Activated T-helper 1 cell treated with Interleukin-2 at 50 U/mL for 16 hours (primary cell): ENCODE data around the gene SPOP.
"Not testable (repeated sequence)": the region's sequence is repeated elsewhere in the genome, so short reads cannot be mapped to it uniquely, and the experiment has no call there.

ENCODE experiments used
- DNase-seq: peaks from one replicate; pipeline ENCODE4 v3.0.0-alpha.2; 2020; ENCODE audit warnings: low read depth

The SPOP gene

DNA sequence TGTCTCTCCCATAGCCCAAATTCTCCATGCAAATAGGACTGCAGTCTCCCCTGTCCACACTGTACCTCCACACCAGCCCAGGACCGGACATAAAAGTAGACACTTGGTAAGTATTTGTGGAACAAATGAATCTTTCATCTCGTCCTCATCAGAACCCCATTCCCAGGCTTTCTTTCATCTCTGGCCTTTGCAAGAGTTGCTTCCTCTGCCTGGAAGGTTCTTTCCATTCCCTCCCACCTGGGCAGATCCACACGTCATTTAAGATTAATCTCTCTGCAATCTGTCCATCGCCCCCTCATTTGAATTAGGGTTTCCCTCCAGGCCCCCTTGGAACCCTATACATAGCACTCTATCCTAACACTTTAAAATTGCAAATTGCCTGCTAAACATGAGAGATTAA, 106.1 kb downstream of the SPOP start:
- no peak for DNase-seq

DNA sequence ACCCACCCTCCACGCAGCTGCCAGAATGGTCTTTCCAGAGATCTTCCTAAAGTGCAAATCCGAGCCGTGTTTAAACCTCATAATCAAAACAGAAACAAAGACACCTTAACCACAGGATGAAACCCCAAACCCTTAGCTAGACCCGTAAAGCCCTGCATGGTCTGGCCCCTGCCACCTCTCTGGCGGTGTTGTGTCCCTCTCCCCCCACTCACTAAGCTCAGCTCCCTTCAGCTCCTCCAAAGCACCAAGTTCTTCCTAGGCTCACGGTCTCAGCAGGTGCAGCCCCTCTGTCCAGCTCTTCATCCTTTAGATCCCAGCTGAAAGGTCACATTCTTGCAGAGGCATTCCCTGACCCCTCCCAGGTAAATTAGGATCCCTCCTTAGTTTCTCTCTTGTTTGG, 106.6 kb downstream of the SPOP start:
- DNase-seq: no peak

DNA sequence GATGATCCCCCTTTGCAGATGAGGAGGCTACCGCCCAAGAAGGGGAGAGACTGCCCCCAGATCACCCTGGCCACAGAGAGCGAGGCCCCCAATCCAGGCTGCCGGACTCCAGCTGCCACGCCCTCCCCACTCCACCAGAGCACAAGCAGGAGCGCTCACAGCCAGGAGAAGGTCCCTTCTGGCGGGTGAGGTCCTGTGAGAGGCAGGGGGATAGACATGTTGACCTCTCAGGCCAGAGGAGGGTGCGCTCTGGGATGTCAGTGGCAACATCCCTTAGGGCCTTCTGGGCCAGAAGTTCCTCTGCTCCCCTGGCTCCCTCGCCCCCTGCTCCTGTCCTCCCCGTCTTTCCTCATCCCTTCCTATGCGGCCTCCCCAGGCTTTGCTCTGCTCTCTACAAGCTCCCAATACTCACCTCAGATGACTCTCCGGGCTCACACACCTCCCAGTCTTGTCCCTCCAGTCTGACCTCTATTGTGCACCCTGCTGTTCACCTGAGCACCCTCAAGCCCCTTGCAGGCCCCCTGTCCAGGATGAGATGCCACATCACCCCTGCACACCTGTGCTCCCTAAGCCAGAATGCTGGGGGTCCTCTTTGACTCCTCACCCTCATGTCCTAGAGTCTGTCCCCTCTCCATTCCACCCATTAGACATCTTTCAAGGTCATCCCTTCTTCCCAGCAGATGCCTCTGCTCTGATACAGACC, 107.2 kb downstream of the SPOP start:
- no peak for DNase-seq

DNA sequence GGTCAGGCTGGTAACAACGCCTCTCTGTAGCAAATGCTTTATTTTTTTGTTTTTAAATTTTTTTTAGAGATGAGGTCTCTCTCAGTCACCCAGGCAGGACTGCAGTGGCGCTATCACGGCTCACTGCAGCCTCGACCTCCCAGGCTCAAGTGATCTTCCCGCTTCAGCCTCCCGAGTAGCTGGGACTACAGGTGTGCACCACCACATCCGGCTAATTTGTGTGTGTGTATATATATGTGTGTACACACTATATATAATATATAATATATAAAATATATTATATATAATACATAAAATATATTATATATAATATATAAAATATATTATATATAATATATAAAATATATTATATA, 109.2 kb downstream of the SPOP start:
- not testable (repeated sequence) for DNase-seq

DNA sequence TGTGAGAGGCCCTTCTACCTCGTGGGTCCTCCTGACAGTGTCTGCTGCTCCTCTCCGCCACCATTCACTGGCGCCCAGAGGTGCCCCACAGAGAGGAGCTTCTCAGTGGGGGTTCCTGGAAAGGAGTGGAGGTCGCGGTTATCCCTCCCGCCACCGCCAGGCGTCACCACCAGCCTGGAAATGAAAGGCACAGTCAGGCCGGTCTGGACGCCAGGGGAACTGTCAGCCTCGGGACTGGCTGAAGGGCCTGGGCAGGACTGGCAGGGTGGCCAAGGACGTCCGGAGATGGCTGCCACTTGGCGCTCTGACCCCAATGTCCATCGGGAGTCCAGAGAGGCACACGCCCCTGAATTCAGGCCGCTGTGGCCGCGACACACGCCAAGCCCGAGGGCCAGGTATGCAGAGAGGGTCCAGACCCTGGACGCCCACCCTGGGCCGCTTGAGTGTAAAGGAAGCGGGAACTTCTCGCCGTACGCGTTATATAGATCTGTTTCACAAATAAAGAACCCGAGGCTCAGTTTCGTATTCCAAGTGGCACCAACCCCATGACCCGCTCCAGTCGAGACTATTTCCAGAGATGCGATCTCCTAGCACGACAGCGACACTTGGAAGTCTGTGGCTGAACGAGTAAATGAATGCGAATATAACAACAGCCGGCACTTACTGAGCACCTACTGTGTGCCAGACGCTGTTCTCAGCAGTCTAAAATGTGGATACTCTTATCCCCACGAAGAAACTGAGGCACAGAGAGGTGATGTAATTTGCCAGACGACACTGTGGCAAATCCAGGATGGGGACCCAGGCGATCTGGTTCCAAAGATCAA, 109.8 kb downstream of the SPOP start:
- peak; percentile 68 for DNase-seq

DNA sequence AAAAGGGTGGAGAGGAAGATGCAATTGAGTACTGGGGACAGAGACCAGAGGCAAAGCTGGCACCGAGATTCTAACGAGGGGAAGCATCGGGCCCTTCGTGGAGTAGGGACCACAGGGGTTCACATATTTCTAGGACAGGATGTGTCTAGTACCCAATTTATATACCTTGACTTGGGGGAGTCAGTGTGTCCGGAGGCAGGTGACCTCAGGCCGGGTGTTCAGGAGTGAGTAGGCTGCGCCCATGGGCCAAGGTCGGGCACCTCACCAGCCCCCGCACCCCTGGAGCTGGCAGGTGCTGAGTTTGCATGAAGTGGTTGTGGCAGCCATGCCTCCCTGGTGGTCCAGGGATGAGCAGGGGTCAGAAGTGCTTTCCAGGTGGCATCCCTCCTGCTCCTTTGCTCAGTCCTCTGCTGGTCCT, 110.8 kb downstream of the SPOP start:
- DNase-seq: no peak

DNA sequence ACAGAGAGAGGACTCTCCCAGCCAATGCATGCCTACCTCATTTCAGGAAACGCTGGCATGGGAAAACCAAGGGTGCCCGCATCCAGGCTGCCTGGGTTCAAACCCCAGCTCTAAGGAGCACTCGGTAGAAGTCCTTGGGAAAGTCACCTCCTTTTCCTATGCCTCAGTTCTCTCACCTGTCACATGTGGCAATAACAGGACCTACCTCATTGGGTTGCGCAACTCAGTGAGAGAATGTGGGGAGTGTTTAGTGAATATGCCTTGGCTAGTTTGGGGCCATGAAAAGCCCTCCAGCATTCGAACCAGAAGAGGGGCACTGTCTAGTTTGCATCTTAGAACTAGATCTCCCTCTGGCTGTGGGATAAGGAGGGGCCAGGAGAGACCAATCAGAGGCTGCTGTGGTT, 111.2 kb downstream of the SPOP start:
- no peak for DNase-seq

DNA sequence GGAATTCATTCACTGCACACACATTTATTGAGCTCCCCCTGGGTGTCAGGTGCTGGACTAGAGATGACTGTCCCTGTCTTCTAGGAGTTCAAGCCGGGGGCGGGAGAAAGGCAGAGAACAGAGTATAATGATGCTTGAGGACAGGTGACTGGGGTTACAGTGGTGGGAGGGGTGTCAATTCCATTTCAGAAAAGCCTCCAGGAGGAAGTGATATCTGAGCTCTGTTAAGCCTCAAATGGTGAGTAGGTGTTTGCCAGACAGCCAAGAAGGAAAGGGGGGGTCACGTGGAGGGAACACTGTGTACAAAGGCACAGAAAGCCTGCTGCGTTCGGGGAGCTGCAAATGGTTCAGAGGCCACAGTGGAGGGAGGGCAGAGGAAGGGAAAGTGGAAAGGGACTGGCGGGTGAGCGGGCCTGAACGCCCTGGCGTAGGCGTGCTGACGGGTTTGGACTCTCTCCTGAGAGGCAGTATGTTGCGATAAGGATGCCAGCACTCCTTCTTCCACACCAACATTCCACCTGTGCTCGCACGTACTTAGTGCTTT, 111.9 kb downstream of the SPOP start:
- DNase-seq: no peak

DNA sequence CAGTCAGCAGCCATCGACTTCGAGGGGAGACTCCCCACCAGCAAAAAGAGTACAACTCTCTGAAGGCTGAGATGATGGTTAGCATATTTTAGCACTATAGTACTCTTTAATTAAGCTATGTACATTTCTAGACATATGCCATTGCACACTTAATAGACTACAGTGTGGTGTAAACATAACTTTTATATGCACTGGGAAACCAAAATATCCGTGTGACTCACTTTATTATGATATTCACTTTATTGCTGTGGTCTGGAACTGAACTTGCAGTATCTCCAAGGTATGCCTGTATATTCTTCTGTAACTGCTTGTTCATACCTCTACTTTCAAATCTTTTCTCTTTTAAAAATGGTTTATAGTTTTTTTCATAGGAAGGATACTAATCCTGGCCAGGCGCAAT, 113.3 kb downstream of the SPOP start:
- DNase-seq: no peak

DNA sequence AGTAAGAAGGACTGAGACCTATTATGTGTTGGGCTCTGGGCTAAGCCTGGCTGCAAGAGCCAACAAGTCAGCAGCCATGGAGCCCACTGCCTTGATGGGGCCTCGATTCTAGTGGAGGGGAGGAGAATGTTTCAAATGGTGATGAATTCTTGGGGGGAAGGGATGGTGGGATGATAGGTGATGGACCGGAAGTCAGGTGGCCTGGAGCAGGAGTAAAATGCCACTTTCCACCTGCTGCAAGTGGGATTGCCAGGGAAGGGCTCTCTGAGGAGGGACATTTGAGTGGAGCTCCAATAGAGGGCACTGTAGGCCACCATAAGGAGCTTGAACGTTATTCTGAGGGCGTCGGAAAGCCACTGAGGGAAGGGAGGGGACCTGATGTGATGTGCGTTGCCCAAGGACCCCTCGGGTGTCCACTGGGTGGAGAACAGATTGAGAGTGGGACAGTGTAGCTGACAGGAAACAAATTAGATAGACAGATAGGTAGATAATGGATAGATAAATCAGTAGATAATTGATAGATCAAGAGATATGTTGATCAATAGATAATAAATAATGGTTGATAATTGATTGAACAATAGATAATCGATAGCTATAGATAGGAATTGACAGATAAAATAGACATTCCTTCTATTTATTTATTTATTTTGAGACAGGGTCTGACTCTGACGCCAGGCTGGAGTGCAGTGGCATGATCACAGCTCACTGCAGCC, 120.4 kb downstream of the SPOP start:
- DNase-seq: no peak

DNA sequence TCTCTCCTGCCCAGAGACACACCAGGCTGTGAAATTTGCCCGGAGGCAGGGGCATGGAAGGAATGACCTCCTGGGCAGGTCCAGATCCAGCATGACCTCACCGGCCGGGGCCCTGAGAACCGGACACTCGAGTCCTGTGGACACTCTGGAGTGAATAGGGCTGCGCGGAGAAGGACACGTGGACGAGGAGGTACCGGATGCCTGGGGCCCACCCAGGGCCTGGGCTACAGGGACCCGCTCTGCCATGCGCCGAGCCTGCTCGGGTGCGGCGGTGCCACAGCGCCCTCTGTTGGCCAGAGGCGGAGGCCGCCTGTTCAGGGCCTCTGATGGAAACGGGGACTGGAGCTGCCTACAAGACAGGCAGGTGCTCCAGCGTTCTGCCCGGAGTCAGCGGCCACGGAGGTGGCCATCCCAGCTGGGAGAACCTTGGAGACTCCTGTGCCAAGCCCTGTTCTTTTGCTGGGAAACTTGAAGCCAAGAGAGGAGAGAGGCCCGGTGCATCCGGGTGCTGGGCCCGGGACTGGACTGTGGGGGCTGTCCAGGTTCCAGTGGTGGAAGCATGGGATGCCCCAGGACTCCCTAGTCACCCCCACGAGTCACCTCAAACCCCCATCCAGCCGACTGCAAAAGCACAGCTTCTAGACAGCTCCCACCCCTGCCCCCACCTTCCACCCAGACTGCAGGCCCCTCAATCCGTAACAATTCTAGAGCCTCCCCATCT, 121.5 kb downstream of the SPOP start:
- DNase-seq: peak; percentile 70

DNA sequence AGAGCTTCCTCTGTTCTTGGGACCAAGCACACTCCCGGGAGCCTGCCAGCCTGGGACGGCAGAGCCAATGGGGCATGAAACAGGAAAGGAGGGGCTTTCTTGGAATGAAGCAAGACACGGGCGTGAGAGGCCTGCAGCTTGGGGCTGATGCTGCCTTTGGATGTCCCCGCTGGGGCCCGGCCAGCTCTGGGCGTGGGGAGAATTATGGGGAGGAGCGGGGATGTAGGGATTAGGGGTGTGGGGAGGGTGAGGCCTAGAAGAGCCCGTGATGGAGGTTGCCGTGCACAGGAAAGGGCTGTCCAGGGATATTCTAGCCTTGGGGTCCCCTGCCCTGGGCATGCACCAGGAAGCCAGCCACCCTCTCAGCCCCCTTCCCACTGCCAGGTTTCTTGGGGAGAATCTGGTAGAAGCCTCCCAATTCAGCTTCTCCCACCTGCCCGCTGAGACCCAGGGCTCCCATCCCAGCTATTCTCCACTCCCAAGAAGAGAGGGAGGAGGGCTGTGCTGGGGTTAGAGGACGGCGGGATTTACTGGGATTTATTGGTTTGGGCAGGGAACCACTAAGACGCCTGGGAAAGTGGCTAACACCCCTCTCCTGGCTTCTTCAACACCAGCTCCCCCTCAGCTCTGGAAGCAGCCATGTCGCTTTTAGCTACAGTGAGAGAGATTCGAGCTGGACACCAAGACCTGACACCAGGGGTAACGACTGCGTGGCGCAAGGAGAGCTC, 122.2 kb downstream of the SPOP start:
- DNase-seq: no peak

DNA sequence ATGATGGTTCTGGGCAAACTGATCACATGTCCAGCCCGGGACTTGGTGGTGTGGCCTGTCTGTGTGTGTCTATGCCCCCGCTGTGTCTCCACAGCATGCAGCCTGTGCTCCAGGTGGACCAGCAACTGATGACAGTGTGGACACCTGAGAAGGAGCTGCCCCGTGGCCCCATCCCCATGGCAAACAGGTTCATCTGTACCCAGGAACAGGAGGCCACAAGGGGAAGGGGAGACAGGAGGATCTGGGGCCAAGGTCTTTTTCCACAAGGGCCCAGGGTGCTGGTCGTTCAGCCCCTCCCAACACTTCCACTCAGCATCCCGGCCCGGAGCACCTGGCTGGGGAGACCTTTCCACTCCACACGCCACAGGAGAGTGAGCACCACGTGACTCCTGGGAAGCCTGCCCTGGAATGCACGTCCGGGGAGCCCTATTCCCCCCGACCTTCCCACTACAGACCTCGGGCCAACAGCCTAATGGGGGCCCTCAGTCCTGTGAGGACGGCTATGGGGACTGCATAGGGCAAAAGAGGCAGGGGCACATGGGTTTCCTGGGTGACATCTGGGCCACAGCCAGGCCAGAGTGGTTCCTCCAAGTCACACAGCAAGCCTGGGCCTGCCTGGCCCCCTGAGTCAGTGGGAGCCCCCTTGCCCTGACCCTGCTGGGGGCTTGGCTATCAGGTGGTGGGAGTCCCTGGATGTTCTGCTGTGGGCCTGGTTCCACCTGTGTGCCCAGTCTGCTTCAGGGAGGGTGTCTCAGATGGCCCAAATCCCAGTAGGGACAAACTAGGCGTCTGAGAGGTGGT, 123.0 kb downstream of the SPOP start:
- DNase-seq: no peak

DNA sequence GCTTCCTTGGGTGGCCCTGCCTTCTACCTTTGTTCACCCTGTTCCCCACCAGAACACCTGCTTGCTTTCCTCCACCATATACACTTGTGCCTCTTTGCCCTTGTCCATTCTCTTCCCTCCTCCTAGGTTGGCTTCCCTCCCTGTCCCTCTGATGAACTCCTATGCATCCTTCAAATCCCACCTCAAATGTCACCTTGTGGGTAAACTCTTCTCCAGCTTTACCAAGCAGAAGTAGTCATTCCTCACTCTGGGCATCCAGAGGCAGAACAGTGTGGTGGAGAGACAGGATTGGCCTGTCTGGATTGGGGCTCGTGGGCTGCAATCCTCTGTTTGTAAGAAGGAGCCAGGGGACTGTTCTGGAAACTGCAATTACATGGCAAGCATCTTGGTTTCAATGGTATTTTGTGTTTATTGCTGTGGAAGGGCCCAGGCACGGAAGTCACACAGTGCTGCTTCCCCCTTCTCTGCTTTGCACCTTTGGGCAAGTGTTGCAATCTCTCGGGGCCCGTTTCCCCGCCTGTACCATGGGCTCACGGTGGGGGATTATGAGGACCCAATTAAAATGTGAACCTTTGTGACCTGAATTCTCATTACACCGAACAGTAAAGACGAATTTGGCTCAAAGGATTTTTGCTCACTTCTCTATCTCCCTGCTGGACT, 124.1 kb downstream of the SPOP start:
- no peak for DNase-seq

DNA sequence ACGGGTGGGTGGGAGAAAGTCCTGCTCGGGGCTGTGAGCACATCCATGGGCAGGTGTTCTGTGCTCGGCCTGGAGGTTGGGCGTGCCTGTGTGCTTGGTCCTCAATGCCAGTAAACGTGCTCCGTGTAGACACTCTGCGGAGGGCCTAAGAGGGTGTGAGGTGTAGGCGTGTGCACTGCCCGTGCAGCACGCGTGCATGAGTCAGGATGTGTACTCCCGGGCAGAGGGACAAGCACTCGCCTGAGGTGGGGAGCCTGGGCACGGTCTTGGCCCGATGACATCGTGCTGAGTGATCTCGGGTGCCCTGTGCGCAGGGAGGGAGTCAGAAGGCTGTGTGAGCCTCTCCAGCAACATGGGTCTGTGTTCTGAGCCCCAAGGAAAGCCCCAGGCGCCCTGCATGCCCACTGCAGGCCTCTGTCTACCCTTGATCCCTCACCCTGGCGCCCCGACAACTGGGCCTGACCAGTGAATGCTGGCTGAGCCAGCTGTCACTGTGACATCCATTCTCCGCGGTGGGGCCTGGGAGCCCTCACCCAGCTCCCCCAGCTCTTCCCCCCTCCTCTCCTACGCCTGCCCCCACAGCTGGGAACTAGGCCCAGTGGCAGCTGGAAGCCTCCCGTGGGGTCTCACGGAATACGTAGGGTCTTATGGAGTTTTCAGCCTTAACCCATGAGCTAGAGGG, 125.7 kb downstream of the SPOP start:
- no peak for DNase-seq

DNA sequence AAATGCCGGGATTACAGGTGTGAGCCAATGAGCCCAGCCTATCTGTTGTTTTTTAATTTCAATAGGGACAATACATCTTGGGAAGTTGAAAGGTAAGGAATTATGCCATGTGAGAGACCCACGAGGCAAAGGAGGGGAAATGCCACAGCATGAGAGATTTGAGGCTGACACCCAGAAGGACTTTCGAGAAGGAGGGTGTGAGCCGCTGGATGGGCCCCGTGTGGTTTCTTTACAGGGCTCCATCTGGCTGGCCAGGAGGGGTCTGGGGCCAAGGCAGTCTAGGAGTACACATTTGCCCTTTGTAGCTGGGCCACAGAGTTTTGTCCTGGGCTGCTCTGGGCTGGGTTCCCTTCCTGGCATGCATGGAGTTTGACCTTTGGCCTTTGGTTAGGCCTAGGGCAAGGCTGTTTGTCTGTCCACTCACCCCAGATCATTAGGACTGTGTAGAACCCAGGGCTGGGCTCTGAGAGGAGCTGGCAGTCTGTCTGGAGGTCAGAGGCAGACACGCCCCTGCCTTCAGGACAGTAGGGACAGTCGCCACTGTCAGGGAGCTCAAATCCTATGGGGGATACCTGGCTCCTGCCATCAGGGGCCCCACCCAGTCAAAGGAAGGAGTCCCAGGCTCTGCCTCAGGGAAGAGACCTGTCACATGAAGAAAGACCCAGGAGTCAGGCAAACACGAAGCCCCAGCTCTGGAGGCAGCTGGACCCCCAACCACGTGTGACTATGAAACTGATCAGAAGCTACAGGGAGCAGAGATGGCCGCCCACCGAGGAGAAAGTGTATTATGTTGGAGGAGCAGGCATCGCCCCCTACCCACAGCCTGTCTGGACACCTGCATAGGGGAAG, 126.5 kb downstream of the SPOP start:
- no peak for DNase-seq

DNA sequence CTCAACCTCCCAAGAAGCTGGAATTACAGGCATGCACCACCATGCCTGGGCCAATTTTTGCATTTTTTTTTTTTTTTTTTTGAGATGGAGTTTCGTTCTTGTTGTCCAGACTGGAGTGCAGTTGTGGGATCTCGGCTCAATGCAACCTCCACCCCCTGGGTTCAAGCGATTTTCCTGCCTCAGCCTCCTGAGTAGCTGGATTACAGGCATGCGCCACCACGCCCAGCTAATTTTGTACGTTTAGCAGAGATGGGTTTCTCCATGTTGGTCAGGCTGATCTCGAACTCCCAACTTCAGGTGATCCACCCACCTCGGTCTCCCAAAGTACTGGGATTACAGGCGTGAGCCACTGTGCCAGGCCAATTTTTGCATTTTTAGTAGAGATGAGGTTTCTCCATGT, 127.1 kb downstream of the SPOP start:
- DNase-seq: not testable (repeated sequence)
